Posterior cingulate gyrus (tissue), 11 donors: ENCODE results near the gene CNN3.

Experiments
- DNase-seq, 10 donors: peaks; one replicate each; pipeline versions ENCODE4 v3.0.0 to v3.0.0-alpha.2; 2020 to 2021; ENCODE audit warnings: mixed read lengths in 3 of 10
- intact Hi-C: fragments of 100-400 bp; cut with DNase I; formaldehyde crosslinking; loops from one replicate; pipeline ENCODE4 v1.15.1; 2023

The CNN3 gene

DNA sequence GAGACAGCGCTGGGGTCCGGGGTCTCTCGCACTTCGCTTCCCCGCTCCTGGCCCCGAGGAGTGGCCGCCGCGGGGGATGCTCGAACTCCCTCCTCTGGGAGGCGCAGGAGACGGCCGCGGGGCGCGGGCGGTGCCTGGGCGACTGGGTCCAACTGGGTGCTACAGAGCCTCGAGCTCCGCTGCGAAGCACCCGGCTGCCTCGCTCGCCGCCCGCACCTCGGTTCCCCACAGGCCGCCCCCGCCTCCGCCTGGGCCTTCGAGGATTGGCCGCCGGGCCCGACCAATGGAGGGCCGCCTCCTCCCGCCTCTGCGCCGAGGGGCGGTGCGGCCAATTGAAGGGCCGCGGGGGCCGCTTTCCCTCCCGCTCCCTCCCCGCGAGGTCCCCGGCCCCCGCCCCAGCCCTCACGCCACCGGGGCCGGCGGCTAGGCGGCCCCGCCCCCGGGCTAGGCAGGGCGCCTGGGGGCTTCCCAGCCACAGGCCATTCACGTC is at the start of gene CNN3:
Gene CNN3, minus strand, starts transcription at position 196 of the 490 bp plus-strand sequence. CDS start 216 bp downstream, outside the sequence.
- intact Hi-C loops = loop anchor here (2.0 to 5.0 kb wide), 4 partner anchors 55 to 305 kb away; partner anchors contain the start of gene RWDD3
- peak; percentile 88 to 99 (median 94) for DNase-seq

GRCh38 chr1:94974824-94975223 is 47.9 kb upstream of the CNN3 start:
- intact Hi-C loops = no loop called here
- DNase-seq = no peak

GRCh38 chr1:94974241-94974640 is 47.3 kb upstream of the CNN3 start:
- intact Hi-C loops = no loop called here
- DNase-seq = no peak

GRCh38 chr1:94973309-94973922 is 46.5 kb upstream of the CNN3 start:
- DNase-seq = no peak
- intact Hi-C loops = no loop called here

DNA sequence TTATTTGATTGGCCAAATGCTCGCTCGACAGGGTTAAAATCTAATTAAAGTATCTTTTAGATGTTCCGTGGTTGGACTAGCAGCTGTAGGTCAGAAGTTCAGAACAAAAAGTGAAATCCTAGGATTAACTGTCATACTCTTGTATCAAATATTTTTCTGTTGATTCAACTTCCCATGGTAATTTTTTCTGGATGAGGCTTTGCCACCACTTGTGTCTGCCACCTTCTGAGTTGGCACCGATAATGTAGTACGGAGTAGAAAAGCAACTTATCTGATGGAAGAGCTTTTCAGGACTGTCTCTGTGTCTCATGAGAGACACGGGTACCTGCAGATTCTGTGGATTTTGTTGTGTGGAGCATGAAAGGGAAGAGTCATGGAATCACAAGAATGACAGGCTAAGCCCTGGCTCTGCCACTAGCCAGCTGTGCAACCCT is 44.6 kb upstream of the CNN3 start:
- intact Hi-C loops = no loop called here
- no peak for DNase-seq

GRCh38 chr1:94970783-94971182 is 43.9 kb upstream of the CNN3 start:
- no peak for DNase-seq
- intact Hi-C loops = no loop called here

DNA sequence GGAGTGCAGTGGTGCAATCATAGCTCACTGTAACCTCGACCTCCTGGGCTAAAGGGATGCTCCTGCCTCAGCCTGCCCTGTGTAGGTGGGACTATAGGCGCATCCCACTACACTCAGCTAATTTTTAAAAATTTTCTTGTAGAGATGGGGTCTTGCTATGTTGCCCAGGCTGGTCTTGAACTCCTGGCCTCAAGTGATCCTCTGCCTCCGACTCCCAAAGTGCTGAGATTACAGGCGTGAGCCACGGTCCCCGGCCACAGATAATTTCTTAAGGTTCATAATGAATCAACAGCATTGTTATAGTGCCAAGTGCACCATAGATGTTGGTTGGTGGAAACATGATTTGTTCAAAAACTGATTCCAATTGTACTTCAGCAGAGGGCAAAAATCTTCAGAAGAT is 42.2 kb upstream of the CNN3 start:
- DNase-seq = no peak
- intact Hi-C loops = loop anchor here (10.0 kb wide), 1 partner anchor 46 kb away; no protein-coding TSS in a partner anchor

DNA sequence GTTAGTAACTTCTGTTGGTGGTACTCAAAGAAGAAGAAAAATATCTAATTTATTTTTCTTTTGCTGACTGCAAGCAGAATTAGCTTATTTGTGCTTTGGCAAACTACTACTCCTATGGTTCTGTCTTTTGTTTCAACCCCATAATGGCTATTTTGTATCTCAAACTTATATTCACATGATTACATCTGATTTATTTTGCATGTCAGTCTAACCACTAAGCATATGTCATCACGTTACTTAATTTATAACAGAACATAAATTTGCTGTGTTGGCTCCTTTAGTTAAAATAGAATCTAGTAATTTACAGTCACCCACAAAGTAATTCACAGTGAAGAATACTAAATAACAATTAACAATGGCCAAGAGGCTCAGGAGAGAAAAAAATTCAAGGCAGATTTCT is 39.1 kb upstream of the CNN3 start:
- intact Hi-C loops = loop anchor here (10.0 kb wide), 1 partner anchor 49 kb away; no protein-coding TSS in a partner anchor
- no peak for DNase-seq

DNA sequence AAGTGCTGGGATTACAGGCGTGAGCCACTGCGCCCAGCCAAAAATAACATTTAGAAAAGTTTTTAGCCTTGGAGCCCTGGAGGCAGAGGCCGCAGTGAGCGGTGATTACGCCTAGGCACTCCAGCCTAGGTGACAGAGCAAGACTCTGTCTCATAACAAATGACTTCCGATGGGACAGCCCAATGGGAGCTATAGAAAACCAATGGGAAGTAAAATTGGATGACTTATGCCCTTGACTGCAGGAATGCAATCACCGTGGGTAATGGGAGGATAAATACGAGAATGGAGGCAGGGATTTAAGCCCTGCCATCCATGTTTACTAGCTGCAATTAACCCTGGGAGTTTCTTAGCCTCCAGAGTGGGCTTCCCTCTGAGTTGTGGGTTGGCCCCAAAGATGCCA is 37.0 kb upstream of the CNN3 start:
- DNase-seq = no peak
- intact Hi-C loops = loop anchor here (10.0 kb wide), 1 partner anchor 51 kb away; no protein-coding TSS in a partner anchor

DNA sequence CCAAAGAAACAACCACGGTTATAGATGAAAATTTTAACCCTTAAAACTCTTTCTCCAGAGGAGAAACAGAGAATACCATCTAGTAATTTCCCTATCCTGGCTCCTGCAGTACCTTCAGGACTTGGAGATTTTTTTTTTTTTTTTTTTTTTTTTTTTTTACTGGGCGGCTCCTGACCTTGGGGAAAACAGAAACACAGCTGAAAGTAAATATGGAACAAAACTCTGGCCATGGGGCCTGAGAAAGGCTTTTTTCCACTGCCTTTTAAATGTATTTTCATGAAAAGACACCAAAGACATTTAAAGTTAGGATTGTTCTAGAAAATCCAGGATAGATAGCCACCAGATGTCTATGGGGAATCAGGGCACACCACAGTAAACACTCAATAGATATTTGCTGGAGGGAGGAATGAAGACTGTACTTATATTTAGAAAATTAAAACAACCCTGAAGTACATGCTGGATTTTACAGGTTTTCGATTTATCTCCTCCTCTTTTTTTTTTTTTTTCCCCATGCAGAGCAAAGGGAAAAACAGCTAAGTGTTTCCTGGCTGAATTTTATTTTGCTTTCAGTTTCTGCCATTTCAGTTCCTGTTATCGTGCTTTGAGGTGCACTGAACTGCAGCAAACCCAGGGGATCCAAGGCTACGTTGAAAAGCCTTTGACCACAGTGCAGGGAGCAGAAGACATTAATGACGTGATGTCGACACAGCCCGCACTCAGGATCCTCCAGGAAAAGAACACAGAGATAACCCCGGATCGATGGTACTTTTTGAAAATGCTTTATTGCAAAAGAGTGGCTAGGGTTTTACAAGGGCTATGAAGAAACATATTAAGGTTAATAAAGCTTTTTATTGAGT is 35.7 kb upstream of the CNN3 start:
- peak in 1 of 10 donors; percentile 56 for DNase-seq

GRCh38 chr1:94961988-94962387 is 35.1 kb upstream of the CNN3 start:
- intact Hi-C loops = loop anchor here (10.0 kb wide), 1 partner anchor 53 kb away; no protein-coding TSS in a partner anchor
- no peak for DNase-seq

More for the DNA sequence above, 35.7 kb upstream of the CNN3 start:
- intact Hi-C loops = loop anchor here (10.0 kb wide), 1 partner anchor 52 kb away; no protein-coding TSS in a partner anchor

DNA sequence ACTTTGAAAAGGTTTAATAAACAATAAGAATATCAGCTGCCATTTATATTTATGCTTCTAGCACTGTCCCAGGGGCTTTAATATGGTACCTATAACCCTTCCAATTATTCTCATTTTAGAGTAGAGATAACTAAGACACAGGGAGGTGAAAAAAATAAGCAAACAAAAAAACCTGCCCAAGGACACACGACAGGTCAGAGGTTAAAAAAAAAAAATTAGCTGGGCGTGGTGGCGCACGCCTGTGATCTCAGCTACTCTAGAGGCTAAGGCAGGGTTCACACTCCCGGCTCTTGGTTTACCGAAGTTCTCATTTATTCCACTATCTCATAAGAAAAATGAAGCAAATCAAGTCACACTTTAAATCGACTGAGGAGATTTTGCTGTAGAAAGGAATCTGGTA is 34.7 kb upstream of the CNN3 start:
- intact Hi-C loops = loop anchor here (10.0 kb wide), 1 partner anchor 53 kb away; no protein-coding TSS in a partner anchor
- no peak for DNase-seq

DNA sequence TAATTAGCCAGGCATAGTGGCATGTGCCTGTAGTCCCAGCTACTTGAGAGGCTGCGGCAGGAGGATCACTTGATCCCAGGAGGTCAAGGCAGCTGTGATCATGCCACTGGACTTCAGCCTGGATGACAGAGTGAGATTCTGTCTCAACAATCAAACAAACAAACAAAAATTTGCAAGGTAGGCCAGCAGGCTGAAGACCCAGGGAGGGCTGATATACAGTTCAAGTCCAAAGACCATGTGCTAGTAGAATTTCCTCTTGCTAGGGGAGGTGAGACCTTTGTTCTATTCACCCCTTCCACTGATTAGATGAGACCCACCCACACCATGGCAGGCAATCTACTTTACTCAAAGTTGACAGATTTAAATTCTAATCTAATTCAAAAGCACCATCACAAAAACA is 31.2 kb upstream of the CNN3 start:
- no peak for DNase-seq
- intact Hi-C loops = no loop called here

- no peak for DNase-seq
- intact Hi-C loops = no loop called here
Measured at GRCh38 chr1:94955767-94956632, 29.1 kb upstream of the CNN3 start.

- intact Hi-C loops = no loop called here
- DNase-seq = no peak
Measured at GRCh38 chr1:94954263-94955220, 27.6 kb upstream of the CNN3 start.

GRCh38 chr1:94953746-94954145 is 26.8 kb upstream of the CNN3 start:
- DNase-seq = no peak
- intact Hi-C loops = no loop called here

DNA sequence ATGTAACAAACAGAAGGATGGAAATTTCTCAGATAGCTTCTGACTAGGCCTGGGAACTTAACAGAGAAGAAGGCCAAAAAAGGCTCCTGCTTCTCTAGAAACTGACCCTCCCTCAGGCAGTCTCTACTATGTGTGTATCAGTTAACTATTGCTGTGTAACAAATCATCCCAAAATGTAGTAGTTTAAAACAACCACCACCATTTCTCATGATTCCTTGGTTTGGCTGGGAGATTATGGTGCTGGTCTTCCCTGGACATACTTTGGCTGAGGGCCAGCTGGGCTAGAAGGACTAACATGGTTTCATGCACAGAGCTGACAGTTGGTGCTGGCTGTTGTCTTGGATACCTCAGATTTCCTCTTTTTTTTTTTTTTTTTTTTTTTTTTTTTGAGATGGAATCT is 26.2 kb upstream of the CNN3 start:
- intact Hi-C loops = no loop called here
- no peak for DNase-seq

DNA sequence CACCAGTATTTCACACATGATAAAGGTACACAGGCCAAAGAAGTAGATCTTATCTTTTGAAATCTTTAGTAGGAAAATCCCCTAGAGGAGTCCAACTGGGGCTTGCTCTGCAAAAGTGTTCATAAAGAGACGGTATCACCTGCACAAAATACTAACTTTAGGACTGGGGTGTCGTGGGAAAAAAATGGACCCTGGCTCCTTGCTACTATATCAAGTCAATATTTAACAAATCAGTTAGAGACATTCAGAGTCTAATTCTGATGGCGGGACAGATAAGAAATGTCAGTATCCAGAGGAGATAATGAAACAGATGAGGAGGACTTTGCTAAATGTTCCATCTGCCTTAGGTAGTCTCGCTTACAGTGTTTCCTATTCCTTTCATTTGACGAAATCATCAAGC is 25.6 kb upstream of the CNN3 start:
- DNase-seq = no peak
- intact Hi-C loops = no loop called here

DNA sequence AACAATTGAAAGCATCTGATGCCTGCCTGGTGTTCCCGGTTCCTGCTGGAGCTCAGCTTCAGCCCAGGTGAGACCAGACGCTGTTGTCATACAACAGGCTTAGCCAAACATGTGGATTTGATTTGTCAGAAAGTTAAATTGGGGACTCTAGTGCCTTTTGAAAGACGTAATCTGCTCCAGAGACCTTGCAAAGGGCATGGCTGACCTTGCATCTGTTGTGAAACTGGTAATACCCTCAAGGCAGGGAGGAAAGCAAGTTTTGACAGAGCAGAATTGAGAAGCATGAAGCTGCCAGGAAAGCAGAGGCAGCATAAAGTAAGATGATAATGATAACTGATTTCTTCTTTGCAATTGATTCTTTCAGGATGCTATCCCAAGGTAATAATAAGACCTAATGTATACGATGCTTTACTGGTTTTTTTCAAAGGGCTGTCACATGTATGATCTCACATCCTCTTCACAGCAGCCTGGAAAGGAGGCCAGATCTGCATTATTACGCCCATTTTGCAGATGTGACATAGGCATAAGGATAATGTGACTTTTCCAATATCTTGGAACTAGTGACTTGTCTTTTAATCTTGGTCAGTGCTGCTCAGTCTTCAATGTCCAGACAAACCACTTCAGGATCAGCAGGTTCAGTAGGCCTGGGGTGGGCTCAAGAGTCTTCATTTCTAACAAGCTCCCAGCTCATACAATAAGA is 24.7 kb upstream of the CNN3 start:
- intact Hi-C loops = no loop called here
- no peak for DNase-seq
